ENCODE results near the gene MRPS15.

Gene MRPS15

DNA sequence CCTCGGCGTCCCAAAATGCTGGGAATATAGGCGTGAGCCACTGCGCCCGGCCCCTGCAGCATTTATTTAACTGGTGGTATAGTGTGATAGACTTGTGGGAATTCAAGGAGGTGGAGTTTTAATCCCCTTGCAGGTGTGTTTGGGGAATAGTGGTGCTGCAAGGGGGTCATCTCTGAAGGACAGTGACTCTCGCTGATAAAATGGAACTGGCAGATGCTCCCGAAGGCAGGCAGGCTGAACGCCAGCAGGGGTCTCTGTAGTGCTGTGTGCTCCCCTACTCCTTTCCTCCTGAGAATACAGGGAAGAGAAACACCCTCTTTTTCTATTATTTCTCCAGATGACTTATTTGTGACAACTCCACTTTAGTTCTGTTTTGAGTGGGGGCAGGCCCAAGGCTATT, 17.9 kb downstream of the MRPS15 start:
- no peak for ATAC-seq (replicated peaks)
- Mint-ChIP-seq H3K27ac (no peak overlapping the region), H3K4me3 (no peak overlapping the region)

DNA sequence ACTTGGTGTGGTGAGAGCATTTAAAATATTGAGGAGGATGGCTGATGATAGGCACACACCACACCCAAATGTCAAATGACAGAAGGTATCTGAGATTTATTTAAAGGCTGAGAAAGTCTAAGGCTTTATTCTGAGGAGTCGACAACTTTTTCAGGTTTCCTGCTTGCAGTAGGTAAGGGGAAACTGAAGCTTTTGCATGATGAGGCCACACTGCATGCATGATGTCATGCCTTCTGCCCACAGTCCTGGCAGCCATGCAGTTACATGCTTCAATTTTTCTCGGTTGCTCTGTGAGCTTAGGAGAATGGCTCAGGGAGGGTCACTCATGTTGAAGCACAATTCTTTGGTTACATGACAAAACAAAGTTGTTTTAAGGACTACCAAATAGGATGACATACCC, 20.9 kb downstream of the MRPS15 start:
- Mint-ChIP-seq H3K9me3 (no peaks in the 10 kb centered on the region), H3K4me1 (ENCODE audit: low read depth in 2 of 2) (no peaks in the 10 kb centered on the region), H3K27ac (peak overlapping the region in 1 of 2 donors; percentile 35), H3K27me3 (no peaks in the 10 kb centered on the region), H3K36me3 (ENCODE audit: insufficient read depth) (no peaks in the 10 kb centered on the region), H3K4me3 (no peak overlapping the region)
- ATAC-seq (replicated peaks) (no peak), DNase-seq (no peak)

More for the DNA sequence above, 17.9 kb downstream of the MRPS15 start:
- no peak for DNase-seq
- H3K4me1 Mint-ChIP-seq (ENCODE audit: low read depth in 2 of 2), result peaks cover 6 to 7% of the 10 kb centered on the region in 2 donors
- no peaks in the 10 kb centered on the region for H3K9me3 Mint-ChIP-seq
- peaks cover 20% of the 10 kb centered on the region for H3K36me3 Mint-ChIP-seq (ENCODE audit: insufficient read depth)
- H3K27me3 Mint-ChIP-seq, result no peaks in the 10 kb centered on the region

- H3K4me3 Mint-ChIP-seq, result no peak overlapping the region
- H3K9me3 Mint-ChIP-seq, result no peaks in the 10 kb centered on the region
- no peak for DNase-seq
- H3K27me3 Mint-ChIP-seq, result no peaks in the 10 kb centered on the region
- H3K4me1 Mint-ChIP-seq (ENCODE audit: low read depth in 2 of 2), result no peaks in the 10 kb centered on the region
- ATAC-seq (replicated peaks), result no peak
- H3K27ac Mint-ChIP-seq, result no peak overlapping the region
- no peaks in the 10 kb centered on the region for H3K36me3 Mint-ChIP-seq (ENCODE audit: insufficient read depth)
Observed at GRCh38 chr1:36442337-36442736, 21.8 kb downstream of the MRPS15 start.

- no peaks in the 10 kb centered on the region for H3K27me3 Mint-ChIP-seq
- H3K4me1 Mint-ChIP-seq (ENCODE audit: low read depth in 2 of 2), result no peaks in the 10 kb centered on the region
- DNase-seq (no peak), ATAC-seq (replicated peaks) (no peak)
- no peak overlapping the region for H3K27ac Mint-ChIP-seq
- no peak overlapping the region for H3K4me3 Mint-ChIP-seq
- H3K36me3 Mint-ChIP-seq (ENCODE audit: insufficient read depth), result peaks cover 3% of the 10 kb centered on the region
- no peaks in the 10 kb centered on the region for H3K9me3 Mint-ChIP-seq
Observed at GRCh38 chr1:36440646-36441045, 23.5 kb downstream of the MRPS15 start.

- Mint-ChIP-seq H3K4me3 (no peak overlapping the region), H3K36me3 (ENCODE audit: insufficient read depth) (peaks cover 3% of the 10 kb centered on the region), H3K27me3 (no peaks in the 10 kb centered on the region), H3K27ac (no peak overlapping the region), H3K4me1 (ENCODE audit: low read depth in 2 of 2) (no peaks in the 10 kb centered on the region), H3K9me3 (no peaks in the 10 kb centered on the region)
- no peak for DNase-seq
- no peak for ATAC-seq (replicated peaks)
Observed at GRCh38 chr1:36440044-36440443, 24.1 kb downstream of the MRPS15 start.

- Mint-ChIP-seq H3K36me3 (ENCODE audit: insufficient read depth) (peaks cover 3% of the 10 kb centered on the region), H3K27ac (no peak overlapping the region), H3K9me3 (no peaks in the 10 kb centered on the region), H3K4me1 (ENCODE audit: low read depth in 2 of 2) (no peaks in the 10 kb centered on the region), H3K27me3 (no peaks in the 10 kb centered on the region), H3K4me3 (no peak overlapping the region)
- ATAC-seq (replicated peaks) (no peak), DNase-seq (no peak)
Observed at GRCh38 chr1:36438715-36439114, 25.5 kb downstream of the MRPS15 start.

DNA sequence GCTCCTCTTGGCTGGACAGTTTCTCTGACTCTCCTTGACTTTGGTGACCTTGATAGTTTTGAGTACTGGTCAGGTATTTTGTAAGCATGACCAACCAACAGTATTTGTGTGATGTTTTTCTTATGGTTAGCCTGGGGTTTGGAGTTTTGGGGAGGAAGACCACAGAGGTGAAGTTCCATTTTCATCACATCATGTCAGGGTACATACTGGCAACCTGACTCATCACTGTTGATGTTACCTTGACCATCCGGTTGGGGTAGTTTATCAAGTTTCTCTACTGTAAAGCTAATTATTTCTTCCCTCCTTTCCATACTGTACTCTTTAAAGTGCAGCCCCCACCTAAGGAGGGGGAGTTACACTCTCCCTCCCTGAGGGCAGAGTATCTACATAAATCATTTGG, 27.4 kb downstream of the MRPS15 start:
- no peak for ATAC-seq (replicated peaks)
- Mint-ChIP-seq H3K27me3 (no peaks in the 10 kb centered on the region), H3K36me3 (ENCODE audit: insufficient read depth) (peaks cover 3% of the 10 kb centered on the region), H3K9me3 (no peaks in the 10 kb centered on the region), H3K27ac (no peak overlapping the region), H3K4me1 (ENCODE audit: low read depth in 2 of 2) (no peaks in the 10 kb centered on the region), H3K4me3 (no peak overlapping the region)
- no peak for DNase-seq

DNA sequence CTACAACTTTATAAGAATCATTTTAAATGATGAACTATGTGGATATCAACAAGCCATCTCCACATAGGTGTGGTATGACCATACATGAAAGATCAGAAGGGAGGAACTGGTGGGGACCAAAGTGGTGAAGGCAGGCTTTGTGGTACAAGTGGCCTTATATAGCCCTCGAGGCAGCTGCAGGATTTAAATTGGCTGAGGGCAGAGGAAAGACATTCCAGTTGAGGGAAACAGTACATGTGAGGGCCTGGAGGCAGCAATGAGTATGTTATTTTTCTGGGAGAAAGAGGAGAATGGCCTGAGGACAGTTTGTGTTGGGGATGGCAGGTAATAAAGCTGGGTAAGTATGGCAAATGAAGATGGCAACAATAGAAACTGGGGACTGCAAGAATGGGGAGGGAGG, 31.1 kb downstream of the MRPS15 start:
- DNase-seq (no peak), ATAC-seq (replicated peaks) (no peak)
- Mint-ChIP-seq H3K4me3 (no peak overlapping the region), H3K27ac (no peak overlapping the region), H3K9me3 (no peaks in the 10 kb centered on the region), H3K4me1 (ENCODE audit: low read depth in 2 of 2) (no peaks in the 10 kb centered on the region), H3K27me3 (no peaks in the 10 kb centered on the region), H3K36me3 (ENCODE audit: insufficient read depth) (peaks cover 3% of the 10 kb centered on the region)

GRCh38 chr1:36432616-36433015, 31.6 kb downstream of the MRPS15 start:
- H3K27ac Mint-ChIP-seq, result no peak overlapping the region
- H3K4me1 Mint-ChIP-seq (ENCODE audit: low read depth in 2 of 2), result no peaks in the 10 kb centered on the region
- H3K36me3 Mint-ChIP-seq (ENCODE audit: insufficient read depth), result peaks cover 3% of the 10 kb centered on the region
- ATAC-seq (replicated peaks), result no peak
- no peaks in the 10 kb centered on the region for H3K27me3 Mint-ChIP-seq
- H3K4me3 Mint-ChIP-seq, result no peak overlapping the region
- no peak for DNase-seq
- H3K9me3 Mint-ChIP-seq, result no peaks in the 10 kb centered on the region

- H3K27ac Mint-ChIP-seq, result no peak overlapping the region
- no peaks in the 10 kb centered on the region for H3K36me3 Mint-ChIP-seq (ENCODE audit: insufficient read depth)
- DNase-seq (no peak), ATAC-seq (replicated peaks) (no peak)
- no peaks in the 10 kb centered on the region for H3K27me3 Mint-ChIP-seq
- no peaks in the 10 kb centered on the region for H3K9me3 Mint-ChIP-seq
- no peak overlapping the region for H3K4me3 Mint-ChIP-seq
- peaks cover 3 to 4% of the 10 kb centered on the region in 2 donors for H3K4me1 Mint-ChIP-seq (ENCODE audit: low read depth in 2 of 2)
Observed at GRCh38 chr1:36425791-36426190, 38.4 kb downstream of the MRPS15 start.

DNA sequence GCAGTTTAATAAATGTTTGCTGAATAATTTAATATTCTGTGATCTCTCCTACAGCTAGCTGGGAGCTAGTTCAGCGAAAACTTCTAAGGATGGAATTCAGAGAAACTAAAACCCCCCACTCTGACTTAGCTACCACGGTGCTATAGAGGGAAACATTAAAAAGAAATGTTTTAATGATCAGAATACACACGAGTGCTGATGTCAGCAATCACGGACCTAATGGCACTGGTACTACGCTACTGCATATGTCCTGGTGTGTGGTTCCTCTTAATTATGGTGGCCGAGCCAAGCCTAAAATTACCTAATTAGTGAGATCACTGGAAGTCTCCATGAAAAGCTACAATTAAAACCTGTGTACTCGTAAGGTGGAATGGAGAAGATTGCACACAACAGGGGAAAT, 42.5 kb downstream of the MRPS15 start:
- H3K9me3 Mint-ChIP-seq, result no peaks in the 10 kb centered on the region
- peaks cover 7 to 9% of the 10 kb centered on the region in 2 donors for H3K4me1 Mint-ChIP-seq (ENCODE audit: low read depth in 2 of 2)
- H3K4me3 Mint-ChIP-seq, result no peak overlapping the region
- H3K27ac Mint-ChIP-seq, result peak overlapping the region in 1 of 2 donors; percentile 86
- DNase-seq (no peak), ATAC-seq (replicated peaks) (no peak)
- no peaks in the 10 kb centered on the region for H3K36me3 Mint-ChIP-seq (ENCODE audit: insufficient read depth)
- H3K27me3 Mint-ChIP-seq, result no peaks in the 10 kb centered on the region

- H3K27me3 Mint-ChIP-seq, result no peaks in the 10 kb centered on the region
- DNase-seq, result peak; percentile 86 to 92 (median 91)
- peaks cover 7 to 9% of the 10 kb centered on the region in 2 donors for H3K4me1 Mint-ChIP-seq (ENCODE audit: low read depth in 2 of 2)
- no peaks in the 10 kb centered on the region for H3K36me3 Mint-ChIP-seq (ENCODE audit: insufficient read depth)
- no peaks in the 10 kb centered on the region for H3K9me3 Mint-ChIP-seq
- peak overlapping the region in 1 of 2 donors; percentile 86 for H3K27ac Mint-ChIP-seq
- ATAC-seq (replicated peaks), result peak; percentile 98
- no peak overlapping the region for H3K4me3 Mint-ChIP-seq
Observed at GRCh38 chr1:36420836-36421317, 43.3 kb downstream of the MRPS15 start.

- Mint-ChIP-seq H3K36me3 (ENCODE audit: insufficient read depth) (no peaks in the 10 kb centered on the region), H3K27me3 (no peaks in the 10 kb centered on the region), H3K4me1 (ENCODE audit: low read depth in 2 of 2) (peaks cover 7 to 9% of the 10 kb centered on the region in 2 donors), H3K4me3 (no peak overlapping the region), H3K27ac (peak overlapping the region in 1 of 2 donors; percentile 86), H3K9me3 (no peaks in the 10 kb centered on the region)
- no peak for DNase-seq
- peak; percentile 51 for ATAC-seq (replicated peaks)
Observed at GRCh38 chr1:36420409-36420808, 43.8 kb downstream of the MRPS15 start.

- ATAC-seq (replicated peaks) (no peak), DNase-seq (no peak)
- no peaks in the 10 kb centered on the region for H3K36me3 Mint-ChIP-seq (ENCODE audit: insufficient read depth)
- no peaks in the 10 kb centered on the region for H3K9me3 Mint-ChIP-seq
- no peak overlapping the region for H3K27ac Mint-ChIP-seq
- H3K4me3 Mint-ChIP-seq, result no peak overlapping the region
- H3K27me3 Mint-ChIP-seq, result no peaks in the 10 kb centered on the region
- peaks cover 7 to 9% of the 10 kb centered on the region in 2 donors for H3K4me1 Mint-ChIP-seq (ENCODE audit: low read depth in 2 of 2)
Observed at GRCh38 chr1:36419569-36419968, 44.6 kb downstream of the MRPS15 start.

- Mint-ChIP-seq H3K9me3 (no peaks in the 10 kb centered on the region), H3K27me3 (no peaks in the 10 kb centered on the region), H3K36me3 (ENCODE audit: insufficient read depth) (no peaks in the 10 kb centered on the region), H3K4me3 (no peak overlapping the region), H3K4me1 (ENCODE audit: low read depth in 2 of 2) (peaks cover 7 to 9% of the 10 kb centered on the region in 2 donors), H3K27ac (no peak overlapping the region)
- DNase-seq (no peak), ATAC-seq (replicated peaks) (no peak)
Observed at GRCh38 chr1:36419140-36419539, 45.0 kb downstream of the MRPS15 start.

Measured in effector memory CD8-positive, alpha-beta T cell (primary cell).